ENCODE data around the gene CAPN2.

DNA sequence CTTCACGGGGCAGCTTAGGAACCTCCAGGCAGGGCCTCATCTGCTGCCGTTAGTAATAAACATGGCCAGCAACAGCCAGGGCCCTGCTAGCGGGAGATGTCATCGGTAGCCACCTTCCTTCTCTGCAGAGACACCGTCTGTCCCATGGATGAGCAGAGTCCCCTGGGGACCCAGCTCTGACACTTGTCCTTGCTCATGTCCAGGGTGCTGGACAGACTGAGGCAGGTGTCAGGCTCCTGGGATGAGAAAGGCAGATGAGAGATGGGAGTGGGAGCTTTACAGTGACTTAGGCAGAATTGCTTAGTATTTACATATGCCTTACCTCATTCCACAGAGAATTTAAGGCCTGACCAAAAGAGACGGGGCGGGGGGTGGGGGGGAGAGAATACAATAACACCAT lies 25.0 kb downstream of the CAPN2 start:
- TF ChIP-seq GATA2 (IDR thresholded peaks at IDR 0.05; ENCODE audit: low read depth, low read length) = no peak
- TF ChIP-seq GATA3 (IDR thresholded peaks at IDR 0.05; ENCODE audit: low read depth, low read length) = no peak

Data from SH-SY5Y (cell line).